ENCODE measurements around the gene TULP3. TPM values are rescaled to one million over a fixed set of nuclear protein-coding genes. Genes with fewer than 3 reads are reported as not detected.

The TULP3 gene
- total and polyA plus RNA-seq, 2 donors (not counting 3 experiments of a cell fraction or from before 2014, with no cell fraction given), result 30.8 to 31.0 TPM

- Histone ChIP-seq H3K27me3 (ENCODE audit: control insufficient read depth in 2 of 2, insufficient read depth in 2 of 2, low read length in 2 of 2) (no peaks in the 10 kb centered on the region), H3K36me3 (ENCODE audit: control insufficient read depth in 2 of 2, extremely low read depth in 1 of 2, insufficient read depth in 2 of 2, low read length in 2 of 2) (peaks cover 2 to 11% of the 10 kb centered on the region in 2 experiments), H3K27ac (ENCODE audit: insufficient read depth, low read depth, low read length) (no peak overlapping the region), H3K9me1 (replicated peaks; ENCODE audit: control insufficient read depth, extremely low read depth, insufficient read depth, low read length) (no peaks in the 10 kb centered on the region), H2AFZ (ENCODE audit: low read depth, low read length) (no peak overlapping the region), H3K79me2 (ENCODE audit: control insufficient read depth, insufficient read depth, low read length) (no peaks in the 10 kb centered on the region), H4K20me1 (replicated peaks; ENCODE audit: control insufficient read depth, extremely low read depth, insufficient read depth, low read length) (no peaks in the 10 kb centered on the region), H3K4me3 (replicated peaks in 1 of 3; ENCODE audit: insufficient read depth in 1 of 3, low read depth in 1 of 3, low read length in 3 of 3) (no peak overlapping the region), H3K9me3 (replicated peaks; ENCODE audit: control insufficient read depth, insufficient read depth, low read length) (no peaks in the 10 kb centered on the region), H3K4me1 (ENCODE audit: control insufficient read depth, extremely low read depth, insufficient read depth, low read length) (no peaks in the 10 kb centered on the region), H3K9ac (replicated peaks; ENCODE audit: extremely low read depth, insufficient read depth, low read length) (no peak overlapping the region), H3K4me2 (ENCODE audit: insufficient read depth, low read length) (no peak overlapping the region)
- intact Hi-C loops (cut with micrococcal nuclease), result no loop called here
- no peak for TF ChIP-seq EZH2 (IDR thresholded peaks at IDR 0.05; ENCODE audit: borderline replicate concordance, low read depth, low read length, severe bottlenecking)
- FAIRE-seq, result no peak
- no peak for DNase-seq (ENCODE audit: low read depth, low spot score)
- CTCF ChIA-PET, result interaction anchor here (1.1 to 3.2 kb wide), 4 partner anchors 9 to 183 kb away, joined by 3 to 14 read pairs (median 6); no protein-coding TSS in a partner anchor
- dilution Hi-C loops (cut with MboI; ENCODE audit: extremely low pct_ligation_motif_present, low sequenced_read_pairs), result no loop called here
- BruUV-seq (replicated peaks), result no TSS peak
- POLR2A ChIA-PET, result no interaction called here
Measured at GRCh38 chr12:2858334-2858733, 32.4 kb upstream of the TULP3 start.

GRCh38 chr12:2858944-2859421, 31.7 kb upstream of the TULP3 start:
- Histone ChIP-seq H3K27ac (ENCODE audit: insufficient read depth, low read depth, low read length) (no peak overlapping the region), H3K4me1 (ENCODE audit: control insufficient read depth, extremely low read depth, insufficient read depth, low read length) (no peaks in the 10 kb centered on the region), H3K4me2 (ENCODE audit: insufficient read depth, low read length) (no peak overlapping the region), H4K20me1 (replicated peaks; ENCODE audit: control insufficient read depth, extremely low read depth, insufficient read depth, low read length) (no peaks in the 10 kb centered on the region), H3K9me1 (replicated peaks; ENCODE audit: control insufficient read depth, extremely low read depth, insufficient read depth, low read length) (no peaks in the 10 kb centered on the region), H3K36me3 (ENCODE audit: control insufficient read depth in 2 of 2, extremely low read depth in 1 of 2, insufficient read depth in 2 of 2, low read length in 2 of 2) (peaks cover 2 to 11% of the 10 kb centered on the region in 2 experiments), H3K27me3 (ENCODE audit: control insufficient read depth in 2 of 2, insufficient read depth in 2 of 2, low read length in 2 of 2) (no peaks in the 10 kb centered on the region), H3K4me3 (replicated peaks in 1 of 3; ENCODE audit: insufficient read depth in 1 of 3, low read depth in 1 of 3, low read length in 3 of 3) (no peak overlapping the region), H3K79me2 (ENCODE audit: control insufficient read depth, insufficient read depth, low read length) (no peaks in the 10 kb centered on the region), H3K9me3 (replicated peaks; ENCODE audit: control insufficient read depth, insufficient read depth, low read length) (no peaks in the 10 kb centered on the region), H3K9ac (replicated peaks; ENCODE audit: extremely low read depth, insufficient read depth, low read length) (no peak overlapping the region), H2AFZ (ENCODE audit: low read depth, low read length) (no peak overlapping the region)
- dilution Hi-C loops (cut with MboI; ENCODE audit: extremely low pct_ligation_motif_present, low sequenced_read_pairs) (no loop called here), intact Hi-C loops (cut with micrococcal nuclease) (no loop called here)
- TF ChIP-seq, protein P1, sequence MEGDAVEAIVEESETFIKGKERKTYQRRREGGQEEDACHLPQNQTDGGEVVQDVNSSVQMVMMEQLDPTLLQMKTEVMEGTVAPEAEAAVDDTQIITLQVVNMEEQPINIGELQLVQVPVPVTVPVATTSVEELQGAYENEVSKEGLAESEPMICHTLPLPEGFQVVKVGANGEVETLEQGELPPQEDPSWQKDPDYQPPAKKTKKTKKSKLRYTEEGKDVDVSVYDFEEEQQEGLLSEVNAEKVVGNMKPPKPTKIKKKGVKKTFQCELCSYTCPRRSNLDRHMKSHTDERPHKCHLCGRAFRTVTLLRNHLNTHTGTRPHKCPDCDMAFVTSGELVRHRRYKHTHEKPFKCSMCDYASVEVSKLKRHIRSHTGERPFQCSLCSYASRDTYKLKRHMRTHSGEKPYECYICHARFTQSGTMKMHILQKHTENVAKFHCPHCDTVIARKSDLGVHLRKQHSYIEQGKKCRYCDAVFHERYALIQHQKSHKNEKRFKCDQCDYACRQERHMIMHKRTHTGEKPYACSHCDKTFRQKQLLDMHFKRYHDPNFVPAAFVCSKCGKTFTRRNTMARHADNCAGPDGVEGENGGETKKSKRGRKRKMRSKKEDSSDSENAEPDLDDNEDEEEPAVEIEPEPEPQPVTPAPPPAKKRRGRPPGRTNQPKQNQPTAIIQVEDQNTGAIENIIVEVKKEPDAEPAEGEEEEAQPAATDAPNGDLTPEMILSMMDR (IDR thresholded peaks at IDR 0.05; ENCODE audit: extremely low read depth in 1 of 2, insufficient read depth in 1 of 2, low read depth in 1 of 2, low read length in 2 of 2), result no peak
- TF ChIP-seq POLR2A (IDR thresholded peaks at IDR 0.05; ENCODE audit: low read depth, low read length) (no peak), GATA2 (IDR thresholded peaks at IDR 0.05; ENCODE audit: insufficient read depth, insufficient read length, low read depth, low read length) (no peak), JUN (IDR thresholded peaks at IDR 0.05; ENCODE audit: borderline replicate concordance, insufficient read depth, insufficient read length, low read depth) (no peak), EZH2 (IDR thresholded peaks at IDR 0.05; ENCODE audit: borderline replicate concordance, low read depth, low read length, severe bottlenecking) (no peak), FOS (IDR thresholded peaks at IDR 0.05; ENCODE audit: borderline replicate concordance, insufficient read depth, low read length) (no peak)
- CTCF ChIA-PET, result interaction anchor here (3.2 kb wide), 1 partner anchor 183 kb away, joined by 14 read pairs; no protein-coding TSS in a partner anchor
- no TSS peak for BruUV-seq (replicated peaks)
- FAIRE-seq, result no peak
- POLR2A ChIA-PET, result no interaction called here
- DNase-seq (ENCODE audit: low read depth, low spot score), result no peak

Data from endothelial cell of umbilical vein (primary cell).